AG09319 (cell line): ENCODE measurements around the gene ZIC4.

Source experiments
- DNase-seq: peaks from one replicate; pipeline ENCODE4 v3.0.0-alpha.2; 2010; ENCODE audit warnings: low read depth; ENCODE audit errors: extremely low read depth
- CTCF ChIP-seq: IDR thresholded peaks from 2 replicates; pipeline ENCODE4 v1.5.1; 2011; ENCODE audit warnings: low read depth, mild to moderate bottlenecking, inconsistent platforms, low read length, moderate library complexity

Gene ZIC4

GRCh38 chr3:147393261-147393942 lies 12.9 kb downstream of the ZIC4 start:
- TF ChIP-seq CTCF: no peak
- DNase-seq: no peak

GRCh38 chr3:147392625-147392946 lies 13.8 kb downstream of the ZIC4 start:
- no peak for TF ChIP-seq CTCF
- no peak for DNase-seq

- TF ChIP-seq CTCF: peak; percentile 11
- DNase-seq: no peak
Observed at GRCh38 chr3:147391781-147392624, 14.3 kb downstream of the ZIC4 start.

GRCh38 chr3:147390589-147391569 lies 15.5 kb downstream of the ZIC4 start:
- no peak for TF ChIP-seq CTCF
- no peak for DNase-seq

- no peak for TF ChIP-seq CTCF
- DNase-seq: no peak
Observed at GRCh38 chr3:147389717-147390116, 16.6 kb downstream of the ZIC4 start.

- TF ChIP-seq CTCF: no peak
Observed at GRCh38 chr3:147388700-147389580, 17.4 kb downstream of the ZIC4 start.

More at GRCh38 chr3:147388700-147389580, 17.4 kb downstream of the ZIC4 start:
- no peak for DNase-seq
